Neuron (in vitro differentiated cells): ENCODE results near the gene NF1.
"Not testable (repeated sequence)": the region's sequence is repeated elsewhere in the genome, so short reads cannot be mapped to it uniquely, and the experiment has no call there.

Experiments used
- H2AFZ ChIP-seq: one replicate; pipeline ENCODE4 v1.6.1; 2013; ENCODE audit warnings: low read depth, mild to moderate bottlenecking, inconsistent platforms, low read length, moderate library complexity
- H3K27me3 ChIP-seq: one replicate; pipeline ENCODE4 v1.6.1; 2013; ENCODE audit warnings: low read length; ENCODE audit not compliant: insufficient read depth
- H3K36me3 ChIP-seq: one replicate; pipeline ENCODE4 v1.6.1; 2013; ENCODE audit warnings: low read length; ENCODE audit not compliant: insufficient read depth
- H3K4me1 ChIP-seq: one replicate; pipeline ENCODE4 v1.6.1; 2013; ENCODE audit warnings: low read length; ENCODE audit not compliant: insufficient read depth
- H3K4me3 ChIP-seq: 2 replicates; pipeline ENCODE4 v1.5.1; 2013; ENCODE audit warnings: mild to moderate bottlenecking, low read length, moderate library complexity
- H3K9me3 ChIP-seq: one replicate; pipeline ENCODE4 v1.6.1; 2013; ENCODE audit warnings: low read length

The NF1 gene

DNA sequence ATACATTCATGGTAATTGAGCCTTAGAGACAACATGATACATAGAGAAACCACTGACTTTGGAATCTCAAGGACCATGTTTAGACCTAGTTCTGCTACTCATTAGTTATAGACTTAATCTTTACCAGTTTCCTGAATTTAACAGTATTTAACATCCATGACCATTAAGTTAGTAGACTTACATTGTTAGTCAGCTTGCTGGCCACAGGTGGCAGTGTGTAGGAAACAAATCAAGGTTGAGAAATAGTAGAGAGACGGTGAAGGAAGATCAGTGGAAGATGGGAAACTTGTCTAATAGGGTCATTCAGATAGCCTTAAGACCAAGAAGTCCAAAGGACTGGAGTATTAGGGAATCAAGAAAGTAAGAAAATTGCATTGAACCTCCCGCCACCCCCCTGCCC is 171.3 kb downstream of the NF1 start:
- Histone ChIP-seq H2AFZ (no peak overlapping the region), H3K9me3 (no peaks in the 10 kb centered on the region), H3K4me3 (no peak overlapping the region), H3K4me1 (peaks cover 17% of the 10 kb centered on the region), H3K36me3 (peaks cover 48% of the 10 kb centered on the region), H3K27me3 (no peaks in the 10 kb centered on the region)

DNA sequence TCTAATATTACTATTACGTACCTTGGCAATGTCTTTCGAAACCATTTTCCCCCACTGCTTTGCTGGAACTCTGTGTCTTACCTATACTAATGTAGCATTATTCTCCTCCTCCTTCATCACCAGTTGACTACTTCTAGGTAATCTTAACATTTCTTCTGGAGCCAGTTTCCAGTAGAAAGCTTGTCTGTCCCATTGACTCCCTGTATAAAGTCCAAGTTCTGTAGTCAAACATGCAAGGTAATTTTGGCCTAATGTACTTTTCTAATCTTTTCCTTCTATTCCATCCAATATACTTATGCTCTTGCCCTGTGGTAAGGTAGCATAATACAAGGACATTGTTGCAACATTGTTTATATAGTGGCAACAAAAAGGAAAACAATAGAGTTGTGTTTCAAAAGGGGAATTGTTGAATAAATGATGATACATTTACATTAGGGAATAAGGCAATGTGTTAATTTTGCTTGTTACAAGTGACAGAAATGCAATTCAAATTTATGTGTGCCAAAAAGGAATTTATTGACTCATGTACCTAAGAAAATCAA is 174.3 kb downstream of the NF1 start:
- peaks cover 34% of the 10 kb centered on the region for H3K36me3 ChIP-seq
- H3K4me1 ChIP-seq: peaks cover 17% of the 10 kb centered on the region
- no peak overlapping the region for H2AFZ ChIP-seq
- no peaks in the 10 kb centered on the region for H3K9me3 ChIP-seq
- H3K27me3 ChIP-seq: no peaks in the 10 kb centered on the region
- H3K4me3 ChIP-seq: no peak overlapping the region

DNA sequence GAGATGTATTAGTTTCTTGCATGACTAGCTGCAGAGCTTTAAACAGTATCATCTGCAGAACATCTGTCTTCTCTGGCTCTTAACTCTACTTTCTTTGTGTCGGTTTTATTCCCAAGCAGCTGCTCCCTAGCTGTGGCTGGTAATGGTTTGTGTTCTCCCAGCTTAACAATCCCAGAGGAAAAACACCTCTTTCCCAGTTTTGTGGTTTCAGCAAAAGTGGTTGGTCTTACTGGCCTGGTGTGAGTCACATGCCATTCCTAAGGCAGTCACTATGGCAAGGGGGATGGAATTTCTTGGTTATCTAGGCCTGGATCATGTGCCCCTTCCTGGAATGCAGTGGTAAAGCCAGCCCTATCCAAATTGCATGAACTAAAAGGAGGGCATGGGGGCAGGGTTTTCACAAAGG is 174.8 kb downstream of the NF1 start:
- Histone ChIP-seq H3K36me3 (peaks cover 36% of the 10 kb centered on the region), H2AFZ (no peak overlapping the region), H3K4me1 (peaks cover 17% of the 10 kb centered on the region), H3K4me3 (no peak overlapping the region), H3K27me3 (no peaks in the 10 kb centered on the region), H3K9me3 (no peaks in the 10 kb centered on the region)

DNA sequence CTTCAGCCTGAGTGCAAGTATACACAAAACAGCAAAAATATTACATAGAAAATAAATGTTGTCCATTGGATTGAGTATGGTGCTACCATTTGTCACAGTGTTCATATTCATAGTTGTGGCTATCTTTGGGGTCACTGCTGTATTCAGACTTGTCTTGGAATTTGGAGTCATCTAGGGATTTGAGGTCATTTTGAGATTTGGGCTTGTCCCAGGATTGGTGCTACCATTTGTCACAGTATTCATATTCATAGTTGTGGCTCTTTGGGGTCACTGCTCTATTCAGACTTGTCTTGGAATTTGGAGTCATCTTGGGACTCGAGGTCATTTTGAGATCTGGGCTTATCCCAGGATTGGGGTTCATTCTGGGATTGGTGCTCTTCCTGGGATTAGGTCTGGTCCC is 177.5 kb downstream of the NF1 start:
- Histone ChIP-seq H3K27me3 (no peaks in the 10 kb centered on the region), H3K4me1 (peaks cover 17% of the 10 kb centered on the region), H3K4me3 (no peak overlapping the region), H3K36me3 (peaks cover 33% of the 10 kb centered on the region), H2AFZ (no peak overlapping the region), H3K9me3 (no peaks in the 10 kb centered on the region)

DNA sequence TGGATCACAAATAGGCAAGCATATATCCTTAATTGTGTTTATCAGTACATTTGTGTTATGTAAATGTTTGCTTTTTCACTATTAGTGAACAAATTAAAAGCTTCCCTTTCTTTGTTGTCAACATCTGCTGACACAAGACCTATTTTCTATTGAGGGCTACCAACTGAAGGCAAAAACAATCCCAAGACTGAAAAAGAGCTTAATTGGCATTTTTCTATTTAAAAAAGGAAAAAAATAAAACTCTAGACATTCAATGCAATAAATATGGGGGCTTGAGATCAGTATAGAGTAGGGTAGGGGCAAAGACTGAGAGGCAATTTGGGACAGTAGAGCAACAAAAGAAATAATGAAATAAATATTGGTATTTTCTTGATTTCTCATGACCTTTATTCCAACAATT is 178.0 kb downstream of the NF1 start:
- Histone ChIP-seq H3K27me3 (no peaks in the 10 kb centered on the region), H3K9me3 (no peaks in the 10 kb centered on the region), H3K36me3 (peaks cover 33% of the 10 kb centered on the region), H2AFZ (no peak overlapping the region), H3K4me3 (no peak overlapping the region), H3K4me1 (peaks cover 17% of the 10 kb centered on the region)

DNA sequence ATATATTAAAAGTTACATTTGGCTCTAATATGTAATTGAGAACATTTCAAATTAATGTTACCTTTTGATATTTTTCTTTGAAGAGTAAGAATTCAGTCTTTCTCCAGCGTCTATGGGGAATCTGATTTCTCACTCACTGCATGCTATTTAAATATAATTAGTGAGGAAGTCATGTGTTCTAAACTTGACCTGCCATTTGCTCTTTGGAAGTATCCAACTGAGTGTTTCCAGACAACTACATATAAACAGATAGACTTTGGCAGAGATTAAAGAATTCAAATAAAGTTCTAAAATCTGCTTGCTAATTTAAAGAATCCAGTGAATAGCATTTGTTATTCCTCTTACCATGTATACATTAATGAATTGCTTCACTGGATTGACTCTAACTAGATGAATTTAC is 178.7 kb downstream of the NF1 start:
- Histone ChIP-seq H3K36me3 (peaks cover 31% of the 10 kb centered on the region), H3K27me3 (no peaks in the 10 kb centered on the region), H2AFZ (no peak overlapping the region), H3K4me1 (peaks cover 17% of the 10 kb centered on the region), H3K9me3 (no peaks in the 10 kb centered on the region), H3K4me3 (no peak overlapping the region)

DNA sequence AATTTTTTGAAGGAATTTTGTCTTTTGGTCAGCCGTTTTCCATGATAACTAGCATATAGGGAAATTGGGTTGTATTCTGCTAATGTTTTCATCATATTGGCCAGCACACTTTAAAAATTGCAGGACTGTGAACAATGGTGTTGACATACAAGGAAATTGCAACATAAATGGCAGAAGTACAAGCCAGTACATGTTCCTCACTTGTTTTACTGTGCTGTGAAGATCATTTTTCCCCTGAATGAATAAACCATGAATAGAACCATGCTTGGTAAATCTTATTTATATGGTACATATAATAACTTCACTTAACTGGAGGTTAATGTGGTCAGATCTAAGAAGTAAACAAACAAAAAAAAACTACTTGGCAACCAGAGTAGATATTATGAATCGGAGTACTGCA is 179.5 kb downstream of the NF1 start:
- H3K4me3 ChIP-seq: no peak overlapping the region
- H3K27me3 ChIP-seq: no peaks in the 10 kb centered on the region
- no peak overlapping the region for H2AFZ ChIP-seq
- peaks cover 11% of the 10 kb centered on the region for H3K4me1 ChIP-seq
- no peaks in the 10 kb centered on the region for H3K9me3 ChIP-seq
- peaks cover 36% of the 10 kb centered on the region for H3K36me3 ChIP-seq

DNA sequence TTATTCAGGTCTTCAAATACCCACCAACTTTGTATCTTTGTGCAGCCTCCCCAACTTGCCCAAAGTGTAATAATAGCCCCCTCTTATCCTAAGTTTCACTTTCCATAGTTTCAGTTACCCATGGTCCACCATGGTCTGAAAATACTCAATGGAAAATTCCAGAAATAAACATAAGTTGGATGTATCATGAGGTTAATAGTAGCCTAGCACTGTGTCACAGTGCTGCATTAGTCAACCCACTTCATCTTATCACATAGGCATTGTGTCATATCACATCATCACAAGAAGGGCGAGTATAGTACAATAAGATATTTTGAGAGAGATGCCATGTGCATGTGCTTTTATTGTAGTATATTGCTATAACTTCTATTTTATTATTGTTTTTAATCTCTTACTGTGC is 180.3 kb downstream of the NF1 start:
- peaks cover 3% of the 10 kb centered on the region for H3K4me1 ChIP-seq
- no peaks in the 10 kb centered on the region for H3K27me3 ChIP-seq
- no peak overlapping the region for H3K4me3 ChIP-seq
- H3K9me3 ChIP-seq: no peaks in the 10 kb centered on the region
- no peak overlapping the region for H2AFZ ChIP-seq
- peaks cover 37% of the 10 kb centered on the region for H3K36me3 ChIP-seq

DNA sequence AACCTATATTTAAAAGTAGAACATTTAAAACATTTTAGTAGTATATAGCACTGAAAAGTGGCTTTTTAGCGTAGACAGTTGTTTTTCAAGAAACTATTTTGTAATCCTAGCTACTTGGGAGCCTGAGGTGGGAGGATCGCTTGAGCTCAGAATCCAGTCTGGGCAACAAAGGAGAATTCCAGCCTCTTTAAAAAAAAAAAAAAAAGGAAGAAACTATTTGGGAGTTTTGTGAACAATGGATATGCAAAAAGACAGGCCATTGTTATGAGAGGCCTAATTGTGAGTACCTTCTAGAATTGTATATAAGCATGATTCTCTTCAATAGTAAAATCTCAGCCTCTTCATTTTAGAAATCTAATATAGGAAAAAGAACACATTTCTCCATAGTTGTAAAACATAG is 184.6 kb downstream of the NF1 start:
- Histone ChIP-seq H3K27me3 (no peaks in the 10 kb centered on the region), H3K4me1 (no peaks in the 10 kb centered on the region), H3K36me3 (peaks cover 46% of the 10 kb centered on the region), H2AFZ (no peak overlapping the region), H3K4me3 (no peak overlapping the region), H3K9me3 (no peaks in the 10 kb centered on the region)

DNA sequence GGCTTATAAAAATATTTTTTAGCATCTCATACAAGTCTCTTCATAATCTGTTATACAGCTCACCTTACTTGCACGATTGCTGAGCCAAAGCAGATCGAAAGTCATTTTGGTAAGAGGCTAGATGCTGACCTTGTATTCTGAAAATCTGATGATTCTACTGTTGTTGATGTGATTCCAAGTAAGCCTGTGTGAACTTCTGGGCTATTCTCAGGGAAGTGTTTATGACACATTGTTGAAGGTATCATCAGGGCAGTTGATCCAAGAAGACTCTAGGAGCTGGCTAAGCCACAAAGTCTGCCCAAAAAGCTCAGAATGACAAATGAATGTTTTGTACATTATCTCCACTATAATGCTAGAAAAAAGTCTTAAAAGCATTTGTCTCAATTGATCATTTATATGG is 186.3 kb downstream of the NF1 start:
- no peaks in the 10 kb centered on the region for H3K4me1 ChIP-seq
- H2AFZ ChIP-seq: no peak overlapping the region
- H3K36me3 ChIP-seq: peaks cover 39% of the 10 kb centered on the region
- no peaks in the 10 kb centered on the region for H3K27me3 ChIP-seq
- no peaks in the 10 kb centered on the region for H3K9me3 ChIP-seq
- no peak overlapping the region for H3K4me3 ChIP-seq

DNA sequence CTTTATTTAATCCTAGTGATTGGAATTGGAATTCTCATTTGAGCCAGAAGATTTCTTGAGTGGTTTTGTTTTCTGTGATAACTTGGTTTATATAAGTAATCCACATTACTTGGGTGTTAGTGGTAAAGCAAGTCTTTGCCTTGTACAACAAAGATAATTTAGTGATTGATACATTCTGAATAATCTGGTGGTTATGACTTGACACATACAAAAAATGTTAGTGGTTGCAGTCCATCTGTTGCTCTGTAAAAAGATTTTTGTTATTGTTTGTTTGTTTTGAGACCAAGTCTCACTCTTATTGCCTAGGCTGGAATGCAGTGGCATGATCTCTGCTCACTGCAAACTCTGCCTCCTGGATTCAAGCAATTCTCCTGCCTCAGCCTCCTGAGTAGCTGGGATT is 189.1 kb downstream of the NF1 start:
- Histone ChIP-seq H3K9me3 (no peaks in the 10 kb centered on the region), H3K36me3 (peaks cover 30% of the 10 kb centered on the region), H3K4me3 (no peak overlapping the region), H3K4me1 (no peaks in the 10 kb centered on the region), H2AFZ (no peak overlapping the region), H3K27me3 (no peaks in the 10 kb centered on the region)

DNA sequence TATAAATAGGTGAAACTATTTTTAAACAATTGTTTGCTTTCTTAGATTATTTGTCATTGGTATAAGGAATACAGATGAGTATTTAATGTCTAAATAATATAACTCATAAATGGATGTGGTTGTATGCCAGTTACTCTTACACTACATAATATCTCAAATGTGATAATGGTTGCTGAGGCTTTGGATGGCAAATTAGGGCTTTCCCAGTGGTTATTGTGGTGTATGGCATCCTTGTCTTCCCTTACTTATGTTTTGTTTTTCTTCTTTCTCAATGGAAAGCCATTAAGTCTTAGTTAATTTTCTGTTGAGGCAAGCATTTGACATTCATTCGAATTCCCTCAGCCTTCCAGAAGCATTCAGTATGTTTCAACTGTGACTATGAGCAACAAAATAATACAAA is 191.8 kb downstream of the NF1 start:
- Histone ChIP-seq H3K4me3 (no peak overlapping the region), H3K9me3 (no peaks in the 10 kb centered on the region), H3K27me3 (no peaks in the 10 kb centered on the region), H2AFZ (no peak overlapping the region), H3K36me3 (peaks cover 15% of the 10 kb centered on the region), H3K4me1 (no peaks in the 10 kb centered on the region)

DNA sequence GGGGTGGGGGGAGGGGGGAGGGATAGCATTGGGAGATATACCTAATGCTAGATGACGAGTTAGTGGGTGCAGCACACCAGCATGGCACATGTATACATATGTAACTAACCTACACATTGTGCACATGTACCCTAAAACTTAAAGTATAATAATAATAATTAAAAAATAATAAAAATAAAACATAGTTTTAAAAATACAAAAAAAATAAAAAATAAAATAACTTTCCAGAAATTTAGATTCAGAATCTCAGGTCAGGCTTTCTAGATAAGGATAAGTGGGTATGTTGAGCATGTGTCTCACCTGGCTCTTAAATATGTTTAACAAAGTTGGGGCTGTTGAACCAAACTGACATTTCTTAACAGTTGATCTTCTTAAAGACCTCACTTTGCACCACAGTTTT is 193.2 kb downstream of the NF1 start:
- H2AFZ ChIP-seq, H3K4me3 ChIP-seq, H3K9me3 ChIP-seq, H3K4me1 ChIP-seq, H3K27me3 ChIP-seq: not testable (repeated sequence)
- H3K36me3 ChIP-seq: peaks cover 13% of the 10 kb centered on the region

DNA sequence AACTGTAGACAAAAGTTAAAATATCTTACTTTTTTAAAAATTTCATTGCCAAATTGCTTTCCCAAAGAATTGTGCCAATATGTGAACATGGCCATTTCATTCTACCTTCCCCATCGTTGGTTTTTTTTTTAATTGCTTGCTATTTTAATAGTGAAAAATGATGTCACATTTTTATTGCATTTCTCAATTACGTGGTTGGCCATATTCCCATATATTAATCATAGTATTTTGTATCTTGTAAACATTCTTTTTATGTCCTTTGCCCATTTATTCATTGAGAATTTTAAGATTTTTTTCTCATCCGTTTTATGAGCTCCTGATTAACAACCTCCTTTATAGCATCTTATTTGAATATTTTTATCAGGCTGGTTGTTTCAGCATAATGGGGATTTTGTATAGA is 195.0 kb downstream of the NF1 start:
- Histone ChIP-seq H3K9me3 (no peaks in the 10 kb centered on the region), H3K4me3 (no peak overlapping the region), H2AFZ (no peak overlapping the region), H3K36me3 (peaks cover 13% of the 10 kb centered on the region), H3K4me1 (no peaks in the 10 kb centered on the region), H3K27me3 (no peaks in the 10 kb centered on the region)
